ENCODE results near the gene HIVEP3.

DNA sequence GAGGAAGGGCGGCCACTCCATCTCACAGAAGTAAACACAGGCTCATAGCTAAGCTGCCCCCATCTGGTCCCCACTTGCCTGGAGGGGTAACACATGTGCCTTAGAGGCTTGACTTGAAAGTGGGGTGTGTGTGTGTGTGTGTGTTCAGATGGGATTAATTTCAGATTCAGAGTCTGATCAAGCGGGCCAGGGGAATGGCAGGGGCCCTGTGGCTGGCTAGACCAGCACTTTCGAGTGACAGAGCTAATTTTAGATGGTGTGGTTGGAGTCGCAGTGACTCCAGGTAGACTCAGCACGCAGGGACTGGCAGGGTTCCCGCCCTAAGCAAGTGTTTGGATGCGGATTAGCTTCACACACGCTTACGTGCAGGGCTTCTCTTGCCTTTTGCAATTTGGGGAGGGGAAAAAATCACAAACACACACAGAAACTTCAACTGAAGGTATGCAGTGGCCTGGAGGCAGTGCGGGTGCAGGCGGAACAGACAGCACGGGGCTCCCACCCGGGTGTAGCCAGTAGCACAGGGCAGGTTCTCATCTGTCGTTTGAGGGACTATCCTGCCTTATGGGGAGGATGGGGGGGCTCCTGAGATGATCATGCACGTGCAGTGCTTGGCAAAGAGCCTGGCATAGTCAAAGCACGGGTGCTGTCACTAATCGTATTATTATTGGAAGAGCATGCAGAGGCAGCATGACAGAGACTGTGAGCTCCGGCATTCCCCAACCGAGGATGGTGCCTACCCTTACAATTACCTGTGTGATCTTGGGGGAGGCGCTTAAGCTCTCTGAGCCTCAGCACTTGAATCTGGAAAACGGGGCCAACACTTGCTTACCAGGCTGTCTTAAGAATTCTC is 435.5 kb downstream of the HIVEP3 start:
- TF ChIP-seq REST (IDR thresholded peaks at IDR 0.05; ENCODE audit: low read depth) (no peak), EGR1 (IDR thresholded peaks at IDR 0.05) (no peak), EP300 (IDR thresholded peaks at IDR 0.05; ENCODE audit: borderline replicate concordance) (no peak), CREB1 (IDR thresholded peaks at IDR 0.05; ENCODE audit: low read depth) (no peak), RAD21 (IDR thresholded peaks at IDR 0.05; ENCODE audit: low read depth) (no peak), TAF1 (IDR thresholded peaks at IDR 0.05; ENCODE audit: low read depth) (no peak), CEBPB (IDR thresholded peaks at IDR 0.05) (no peak), TCF12 (IDR thresholded peaks at IDR 0.05; ENCODE audit: low read depth) (no peak), YY1 (IDR thresholded peaks at IDR 0.05; ENCODE audit: low read depth) (no peak), FOXM1 (IDR thresholded peaks at IDR 0.05; ENCODE audit: borderline replicate concordance, low read depth) (no peak), ZBTB7A (IDR thresholded peaks at IDR 0.05; ENCODE audit: low read depth) (no peak), NFIC (IDR thresholded peaks at IDR 0.05) (no peak)
- TF ChIP-seq, protein P1, sequence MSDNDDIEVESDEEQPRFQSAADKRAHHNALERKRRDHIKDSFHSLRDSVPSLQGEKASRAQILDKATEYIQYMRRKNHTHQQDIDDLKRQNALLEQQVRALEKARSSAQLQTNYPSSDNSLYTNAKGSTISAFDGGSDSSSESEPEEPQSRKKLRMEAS (IDR thresholded peaks at IDR 0.05), result no peak
- TF ChIP-seq, protein P2, sequence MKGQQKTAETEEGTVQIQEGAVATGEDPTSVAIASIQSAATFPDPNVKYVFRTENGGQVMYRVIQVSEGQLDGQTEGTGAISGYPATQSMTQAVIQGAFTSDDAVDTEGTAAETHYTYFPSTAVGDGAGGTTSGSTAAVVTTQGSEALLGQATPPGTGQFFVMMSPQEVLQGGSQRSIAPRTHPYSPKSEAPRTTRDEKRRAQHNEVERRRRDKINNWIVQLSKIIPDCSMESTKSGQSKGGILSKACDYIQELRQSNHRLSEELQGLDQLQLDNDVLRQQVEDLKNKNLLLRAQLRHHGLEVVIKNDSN (IDR thresholded peaks at IDR 0.05), result no peak
